ENCODE data around the gene SLC9A5. TPM values are rescaled to one million over a fixed set of nuclear protein-coding genes. Genes with fewer than 3 reads are reported as not detected.

The SLC9A5 gene
- polyA plus RNA-seq, 1 donor: 1.5 TPM

DNA sequence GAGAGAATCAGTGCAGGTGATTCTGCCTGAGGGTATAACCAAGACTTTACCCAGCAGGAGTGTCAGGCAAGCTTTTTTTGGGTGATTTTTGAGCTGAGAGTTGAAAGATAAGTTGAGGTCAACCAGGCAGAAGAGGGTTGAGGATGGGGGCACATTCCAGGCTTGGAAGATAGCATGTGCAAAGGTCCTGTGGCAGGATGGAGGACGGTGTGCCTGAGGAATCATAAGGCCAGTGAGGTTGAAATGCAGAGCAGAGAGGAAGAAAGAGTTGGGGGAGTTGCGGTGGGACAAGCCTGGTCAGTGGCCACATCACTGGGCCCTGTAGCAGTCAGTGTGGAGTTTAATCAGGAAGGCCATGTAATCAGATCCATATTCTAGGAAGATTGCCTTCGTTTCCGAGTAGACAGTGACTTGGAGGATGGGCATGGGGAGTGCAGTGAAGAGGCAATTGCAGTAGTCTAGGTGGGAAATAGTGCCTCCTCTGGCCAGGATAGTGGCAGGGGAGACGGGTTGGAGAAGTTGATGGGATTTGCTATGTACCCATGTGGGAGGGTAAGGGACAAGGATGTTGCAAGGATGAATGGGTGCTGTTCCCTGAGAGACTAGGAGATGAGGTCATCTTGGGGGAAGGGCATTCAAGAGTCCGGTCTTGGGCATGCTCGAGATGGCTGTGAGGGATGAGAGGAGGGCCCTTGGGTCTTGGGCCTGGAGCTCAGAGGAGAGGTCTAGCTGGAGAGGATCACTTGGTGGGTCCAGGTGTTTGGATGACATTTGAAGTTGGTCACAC lies 34.5 kb downstream of the SLC9A5 start:
- no peak for DNase-seq

DNA sequence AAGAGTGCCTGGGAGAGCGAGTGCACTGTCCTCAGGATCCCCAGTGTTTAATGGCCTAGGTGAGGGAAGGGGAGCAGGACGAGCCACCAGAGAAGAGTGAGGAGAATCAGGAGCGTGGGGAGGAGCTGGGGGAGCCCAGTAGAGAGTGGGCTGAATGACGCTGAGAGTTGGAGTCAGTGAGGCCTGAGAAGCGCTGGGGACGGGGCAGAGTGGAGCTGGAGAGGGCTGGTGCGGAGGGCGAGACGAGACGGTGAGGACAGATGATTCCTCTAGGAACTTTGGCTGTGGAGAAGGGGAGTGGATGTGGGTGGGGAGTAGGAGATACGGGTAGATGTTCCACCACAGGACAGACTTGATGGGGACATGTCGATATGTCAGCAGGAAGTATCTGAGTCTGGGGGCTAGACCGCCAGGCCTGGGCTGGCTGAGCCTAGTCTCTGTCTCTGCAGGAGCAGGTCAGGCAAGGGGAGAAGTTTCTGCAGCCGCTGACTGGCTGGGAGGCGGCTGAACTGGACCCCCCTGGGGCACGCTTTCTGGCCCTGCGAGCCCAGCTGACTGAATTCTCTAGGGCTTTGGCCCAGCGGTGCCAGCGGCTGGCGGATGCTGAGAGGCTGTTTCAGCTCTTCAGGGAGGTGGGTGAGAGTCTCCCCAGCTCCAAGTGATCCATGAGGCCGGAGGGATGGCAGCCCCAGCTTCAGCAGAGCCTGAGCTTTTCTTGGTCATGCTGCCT lies 35.2 kb downstream of the SLC9A5 start:
- DNase-seq: no peak

DNA sequence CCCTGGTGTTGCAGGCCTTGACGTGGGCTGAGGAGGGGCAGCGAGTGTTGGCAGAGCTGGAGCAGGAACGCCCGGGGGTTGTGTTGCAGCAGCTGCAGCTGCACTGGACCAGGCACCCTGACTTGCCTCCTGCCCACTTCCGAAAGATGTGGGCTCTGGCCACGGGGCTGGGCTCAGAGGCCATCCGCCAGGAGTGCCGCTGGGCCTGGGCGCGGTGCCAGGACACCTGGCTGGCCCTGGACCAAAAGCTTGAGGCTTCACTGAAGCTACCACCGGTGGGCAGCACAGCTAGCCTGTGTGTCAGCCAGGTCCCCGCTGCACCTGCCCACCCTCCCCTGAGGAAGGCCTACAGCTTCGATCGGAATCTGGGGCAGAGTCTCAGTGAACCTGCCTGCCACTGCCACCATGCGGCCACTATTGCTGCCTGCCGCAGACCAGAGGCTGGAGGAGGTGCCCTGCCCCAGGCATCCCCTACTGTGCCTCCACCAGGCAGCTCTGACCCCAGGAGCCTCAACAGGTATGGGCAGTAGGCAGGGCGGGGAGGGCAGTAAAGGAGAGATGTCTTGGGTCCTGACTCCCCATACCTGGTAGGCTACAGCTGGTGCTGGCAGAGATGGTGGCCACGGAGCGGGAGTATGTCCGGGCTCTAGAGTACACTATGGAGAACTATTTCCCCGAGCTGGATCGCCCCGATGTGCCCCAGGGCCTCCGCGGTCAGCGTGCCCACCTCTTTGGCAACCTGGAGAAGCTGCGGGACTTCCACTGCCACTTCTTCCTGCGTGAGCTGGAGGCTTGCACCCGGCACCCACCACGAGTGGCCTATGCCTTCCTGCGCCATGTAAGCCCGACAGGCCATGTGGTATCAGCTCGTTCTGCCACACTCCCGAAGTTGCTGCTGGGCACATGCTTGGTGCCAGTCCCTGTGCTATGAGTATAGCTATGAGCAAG lies 36.2 kb downstream of the SLC9A5 start:
- no peak for DNase-seq

DNA sequence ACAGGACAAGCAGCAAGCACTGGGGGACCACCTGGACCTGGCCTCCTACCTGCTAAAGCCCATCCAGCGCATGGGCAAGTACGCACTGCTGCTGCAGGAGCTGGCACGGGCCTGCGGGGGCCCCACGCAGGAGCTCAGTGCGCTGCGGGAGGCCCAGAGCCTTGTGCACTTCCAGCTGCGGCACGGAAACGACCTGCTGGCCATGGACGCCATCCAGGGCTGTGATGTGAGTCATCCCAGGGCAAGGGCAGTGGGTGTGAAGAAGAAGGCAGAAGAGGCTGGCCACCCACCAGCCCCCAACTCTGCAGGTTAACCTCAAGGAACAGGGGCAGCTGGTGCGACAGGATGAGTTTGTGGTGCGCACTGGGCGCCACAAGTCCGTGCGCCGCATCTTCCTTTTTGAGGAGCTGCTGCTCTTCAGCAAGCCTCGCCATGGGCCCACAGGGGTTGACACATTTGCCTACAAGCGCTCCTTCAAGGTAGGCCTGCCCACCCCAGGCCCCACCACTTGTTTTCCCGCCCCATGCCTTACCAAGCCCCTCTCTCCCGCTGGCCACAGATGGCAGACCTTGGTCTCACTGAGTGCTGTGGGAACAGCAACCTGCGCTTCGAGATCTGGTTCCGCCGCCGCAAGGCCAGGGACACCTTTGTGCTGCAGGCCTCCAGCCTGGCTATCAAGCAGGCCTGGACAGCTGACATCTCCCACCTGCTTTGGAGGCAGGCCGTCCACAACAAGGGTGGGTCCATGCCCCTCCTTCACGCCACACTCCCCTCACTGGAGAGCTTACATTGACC lies 37.9 kb downstream of the SLC9A5 start:
- no peak for DNase-seq

DNA sequence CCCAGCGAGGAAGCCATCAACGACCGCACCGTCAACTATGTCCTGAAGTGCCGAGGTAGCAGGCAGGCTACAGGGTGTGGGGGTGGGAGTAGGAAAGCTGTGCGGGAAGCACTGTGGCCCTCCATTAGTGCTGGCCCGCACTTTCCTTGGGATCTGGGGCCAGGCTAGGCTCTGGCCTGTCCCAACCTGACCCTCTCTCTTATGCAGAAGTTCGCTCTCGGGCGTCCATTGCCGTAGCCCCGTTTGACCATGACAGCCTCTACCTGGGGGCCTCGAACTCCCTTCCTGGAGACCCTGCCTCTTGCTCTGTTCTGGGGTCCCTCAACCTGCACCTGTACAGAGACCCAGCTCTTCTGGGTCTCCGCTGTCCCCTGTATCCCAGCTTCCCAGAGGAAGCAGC lies 39.2 kb downstream of the SLC9A5 start:
- no peak for DNase-seq

DNA sequence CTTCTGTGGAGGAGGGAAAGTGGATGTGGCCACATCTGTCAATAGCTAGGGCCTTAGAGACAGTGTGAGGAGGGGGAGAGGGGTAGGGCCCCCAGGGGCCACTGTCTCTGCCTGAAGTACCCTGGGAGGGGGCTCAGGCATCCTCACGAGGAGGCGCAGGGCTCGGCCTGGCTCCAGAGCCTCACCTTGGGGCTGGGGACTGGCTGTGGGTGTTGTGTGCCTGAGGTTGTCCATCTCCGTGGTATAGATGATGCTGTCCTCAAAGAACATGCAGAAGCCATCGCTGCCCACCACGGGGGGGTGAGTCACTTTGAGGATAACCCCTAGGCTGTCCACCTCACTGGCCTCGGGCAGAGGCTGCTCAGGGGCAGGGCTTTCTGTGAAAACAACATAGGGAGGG lies 42.7 kb downstream of the SLC9A5 start:
- no peak for DNase-seq

DNA sequence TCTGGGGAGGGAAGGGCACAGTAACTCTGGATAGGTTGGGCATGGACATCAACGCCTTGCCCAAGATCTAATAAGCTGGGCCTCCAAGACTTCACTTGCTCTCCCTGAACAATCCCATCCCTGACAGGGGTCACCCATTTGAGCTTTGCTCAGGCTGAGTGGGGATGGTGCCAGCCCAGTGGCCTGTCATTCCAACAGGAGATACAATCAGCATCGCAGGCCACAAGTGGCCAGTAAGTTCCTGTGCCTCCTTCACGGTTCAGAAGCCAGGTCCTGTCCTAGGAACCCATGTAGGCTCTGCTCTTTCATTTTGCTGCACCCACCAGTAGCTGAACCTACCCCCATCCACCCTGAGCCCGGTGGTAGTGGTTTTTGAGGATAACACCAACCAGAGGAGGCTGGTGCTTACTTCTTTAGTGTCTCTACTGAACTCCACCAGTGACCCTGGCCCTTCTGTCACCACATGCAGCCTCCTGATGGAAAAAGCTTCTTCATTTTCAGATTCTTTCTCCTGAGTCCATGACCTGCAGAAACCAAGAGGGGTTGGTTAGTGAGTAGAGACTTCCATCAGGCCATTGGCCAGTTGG lies 45.5 kb downstream of the SLC9A5 start:
- DNase-seq: no peak

DNA sequence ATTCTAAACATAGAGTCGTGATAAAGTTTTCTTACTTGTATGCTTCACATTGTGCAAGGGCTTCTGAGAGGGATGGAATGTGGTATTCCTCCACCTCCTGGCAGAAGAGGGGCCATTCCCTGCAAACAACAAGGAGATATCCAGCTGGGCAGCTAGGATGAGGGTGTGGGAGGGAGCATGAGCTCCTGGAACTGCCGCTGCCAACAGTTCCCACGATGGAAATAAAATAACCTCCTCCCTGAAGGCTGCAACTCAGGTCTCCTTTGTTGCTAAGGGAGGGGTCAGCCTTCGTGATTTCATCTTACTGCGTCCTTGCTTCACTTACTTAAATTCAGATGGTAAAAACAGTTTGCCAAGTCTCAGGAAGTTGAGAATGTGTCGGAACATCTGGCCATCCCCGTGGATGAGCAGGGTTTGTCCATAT lies 46.2 kb downstream of the SLC9A5 start:
- no peak for DNase-seq

DNA sequence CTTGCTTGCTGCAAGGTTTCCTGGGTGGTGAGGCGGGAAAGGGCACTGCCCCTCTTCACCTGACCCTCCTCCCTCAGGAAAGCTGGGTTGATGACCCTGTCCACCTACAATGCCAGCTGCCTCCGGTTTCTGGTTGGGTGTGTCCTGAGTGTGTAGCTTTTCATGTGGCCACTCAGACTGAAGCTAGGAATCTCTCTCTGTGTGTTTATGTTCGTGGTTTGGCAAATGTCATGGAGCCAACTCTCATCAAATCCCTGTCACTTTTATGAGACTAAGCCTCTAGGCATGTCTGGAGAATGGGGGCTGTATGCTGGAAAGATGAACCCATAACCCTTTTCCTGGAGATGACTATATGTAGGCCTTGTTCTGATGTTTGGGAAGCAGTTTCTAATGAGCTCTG lies 47.6 kb downstream of the SLC9A5 start:
- no peak for DNase-seq

DNA sequence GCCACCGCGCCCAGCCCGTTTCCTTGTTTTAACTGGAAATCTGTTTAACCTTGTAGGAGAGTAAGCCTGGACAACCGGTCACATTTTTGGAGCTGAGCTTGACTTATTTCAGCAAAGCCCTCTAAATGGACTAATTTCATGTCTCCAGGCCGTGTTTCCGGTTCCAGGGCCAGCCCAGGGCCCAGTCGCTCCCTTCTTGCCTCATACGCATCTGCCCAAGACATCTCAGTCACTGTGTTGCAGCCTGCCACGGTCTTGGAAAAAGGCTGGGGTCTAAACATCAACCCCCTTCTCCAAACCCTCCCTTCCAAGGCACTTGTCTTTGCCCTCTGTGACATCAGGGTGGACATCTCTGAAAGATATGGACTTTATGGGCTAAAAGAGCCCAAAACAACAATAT lies 49.5 kb downstream of the SLC9A5 start:
- no peak for DNase-seq

DNA sequence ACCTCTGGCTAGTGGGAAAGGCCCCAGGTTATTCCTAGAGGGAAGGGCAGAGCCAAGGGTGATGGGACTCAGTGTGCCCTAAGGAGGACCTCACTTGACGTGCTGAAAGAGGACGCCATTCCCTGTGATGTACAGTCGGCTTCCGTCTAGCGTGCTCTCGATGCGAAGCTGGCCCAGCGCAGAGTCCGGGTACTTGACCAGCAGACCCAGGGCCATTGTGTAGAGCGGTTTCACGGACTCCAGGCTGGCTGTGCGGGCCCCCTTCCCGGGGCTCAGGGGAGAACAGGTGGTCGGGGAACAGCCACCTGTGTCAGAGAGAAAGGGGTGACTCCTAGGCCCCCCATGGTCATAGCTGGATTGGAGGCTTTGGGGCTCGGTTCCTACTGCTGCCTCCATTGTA lies 50.5 kb downstream of the SLC9A5 start:
- no peak for DNase-seq

DNA sequence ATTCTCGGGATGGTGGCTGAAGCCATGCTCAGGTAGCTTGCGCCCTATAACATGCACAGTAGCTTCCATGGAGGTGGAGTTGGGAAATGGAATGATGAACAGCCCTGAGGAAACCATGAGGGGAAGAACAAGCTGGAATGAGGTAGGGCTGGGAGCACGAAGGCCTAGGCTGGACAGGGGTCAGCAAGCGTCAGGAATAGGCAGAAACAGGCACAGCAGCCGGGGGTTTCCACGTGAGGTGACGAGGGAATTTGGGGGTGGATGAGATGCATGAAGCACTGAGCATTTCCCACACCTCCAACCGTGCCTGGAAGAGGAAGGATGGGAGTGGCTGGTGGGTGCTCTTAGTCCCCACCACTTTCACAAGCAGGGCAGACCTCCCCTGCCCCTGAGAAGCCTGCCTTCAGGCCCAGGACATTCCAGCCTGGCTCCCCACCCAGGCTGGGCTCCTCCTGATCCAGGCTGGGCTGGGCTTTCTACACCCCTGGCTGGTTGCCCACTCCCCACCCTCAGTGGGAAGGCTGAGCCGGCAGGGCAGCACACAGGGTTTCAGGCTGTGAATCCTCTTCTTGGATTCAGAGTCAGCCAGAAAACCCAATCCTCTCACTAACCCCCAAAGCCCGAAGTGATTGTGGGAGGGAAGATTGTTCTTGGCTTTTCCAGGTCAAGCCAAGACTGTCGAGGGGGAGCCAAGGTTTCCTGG lies 52.5 kb downstream of the SLC9A5 start:
- DNase-seq: peak; percentile 65

DNA sequence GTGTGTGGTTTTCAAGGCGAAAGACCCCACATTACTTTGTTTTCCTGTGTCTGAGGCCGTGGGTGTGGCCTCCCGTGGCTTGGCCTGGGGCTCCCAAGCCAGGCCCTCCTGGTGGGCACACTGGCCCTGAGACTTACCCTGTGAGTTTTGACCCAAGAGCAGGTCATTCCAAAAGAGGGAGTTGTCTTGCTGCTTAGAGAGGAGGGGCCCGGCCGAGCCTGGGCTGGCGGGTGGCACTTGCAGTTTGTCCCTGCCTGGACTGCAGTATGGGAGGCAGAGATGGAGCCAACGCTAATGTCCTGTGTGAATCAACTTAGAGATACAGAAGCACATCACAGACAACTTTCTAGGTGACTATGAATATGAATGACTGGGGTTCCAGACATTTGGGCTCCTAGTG lies 53.3 kb downstream of the SLC9A5 start:
- no peak for DNase-seq

DNA sequence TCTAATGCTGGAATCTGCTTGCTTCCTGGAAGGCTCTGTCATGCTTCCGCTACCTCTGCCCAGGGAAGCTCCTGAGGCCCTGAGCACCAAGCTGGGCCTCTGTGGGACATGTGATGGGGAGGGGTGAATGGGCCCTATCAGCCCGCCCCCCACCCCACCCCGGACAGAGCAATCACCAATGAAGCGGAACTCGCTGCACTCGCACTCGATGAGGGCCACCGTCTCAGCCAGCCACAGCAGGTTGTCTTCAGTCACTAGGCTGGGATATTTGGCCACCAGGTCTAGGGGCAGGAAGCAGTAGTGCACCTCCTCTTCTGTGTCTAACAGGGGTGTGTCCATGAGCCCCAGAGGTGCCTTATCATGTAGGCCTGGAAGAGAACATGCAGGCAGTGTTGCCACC lies 54.2 kb downstream of the SLC9A5 start:
- no peak for DNase-seq

DNA sequence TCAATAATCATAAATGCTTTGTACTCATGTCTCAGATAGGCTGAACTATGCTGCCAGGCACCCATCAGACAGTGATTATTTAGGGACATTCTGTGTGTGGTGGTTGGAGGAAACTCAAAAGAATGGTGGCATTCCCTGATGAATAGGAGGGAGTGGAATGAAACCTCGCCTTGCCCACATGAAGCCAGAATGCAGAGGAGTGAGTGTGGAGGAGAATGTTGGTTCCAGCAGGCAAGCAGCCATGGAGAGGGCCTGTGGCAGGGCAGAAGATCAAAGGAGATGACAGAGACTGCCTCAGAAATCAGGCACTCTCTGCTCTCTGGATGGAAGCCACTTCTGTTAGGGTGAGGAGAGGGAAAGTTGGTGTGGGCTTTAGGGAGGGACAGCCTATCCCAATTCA lies 55.2 kb downstream of the SLC9A5 start:
- no peak for DNase-seq

DNA sequence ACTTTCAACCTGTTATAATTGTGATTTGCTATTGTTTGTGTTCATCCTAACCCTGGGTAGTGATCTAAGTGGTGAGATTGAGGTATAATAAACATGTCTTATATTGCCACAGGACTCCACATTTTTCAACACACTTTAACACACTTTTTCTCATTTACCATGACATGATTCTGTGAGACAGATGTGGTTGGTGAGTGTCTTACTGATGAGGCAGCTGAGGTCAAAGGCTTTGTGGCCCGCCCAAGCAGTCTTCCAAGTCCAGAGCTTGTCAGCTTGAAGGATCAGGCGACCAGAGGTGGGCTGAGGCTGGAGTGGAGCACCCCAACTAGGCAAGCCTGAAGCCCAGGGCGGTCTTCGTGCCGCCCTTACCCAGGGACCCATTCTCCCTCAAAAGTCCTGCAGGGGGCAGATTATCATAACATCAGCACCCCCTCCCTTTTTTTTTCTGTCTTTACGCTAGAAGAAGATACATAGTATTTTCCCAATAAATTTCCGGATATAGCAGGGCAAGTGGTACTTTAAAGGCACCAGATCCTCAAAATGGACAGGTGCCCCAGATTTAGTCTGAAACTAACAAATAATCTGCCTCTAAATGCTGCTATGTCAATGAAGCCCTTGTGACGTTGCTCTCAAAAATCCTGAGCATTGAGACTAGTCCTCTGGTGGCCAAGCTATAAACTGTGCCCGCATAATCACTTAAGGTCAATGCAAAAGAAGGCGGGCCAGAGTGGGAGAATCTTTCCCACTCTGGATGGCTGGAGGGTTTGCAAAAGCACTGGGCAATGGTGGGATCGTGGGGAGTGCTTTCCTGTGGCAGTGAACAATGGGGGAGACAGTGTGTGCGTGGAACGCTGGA lies 56.7 kb downstream of the SLC9A5 start:
- DNase-seq: no peak

DNA sequence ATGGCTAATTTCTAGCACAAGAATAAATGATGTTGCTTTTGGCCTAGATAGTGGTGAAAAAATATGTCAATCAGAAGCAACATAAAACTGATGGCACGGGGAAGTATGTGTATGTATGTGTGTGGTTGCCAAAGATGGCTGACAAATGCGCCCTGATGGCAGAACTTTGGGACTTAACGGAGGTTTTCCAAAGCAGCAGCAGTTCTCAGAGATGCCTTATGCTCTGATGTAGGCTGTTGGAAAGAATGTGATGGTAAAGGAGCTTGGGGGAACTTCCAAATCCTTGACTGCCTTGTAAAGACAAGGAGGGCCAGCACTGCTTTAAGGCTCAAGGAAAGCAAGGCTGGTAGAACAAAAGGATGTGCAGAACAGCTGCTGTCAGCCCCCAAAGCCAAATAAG lies 61.8 kb downstream of the SLC9A5 start:
- no peak for DNase-seq

DNA sequence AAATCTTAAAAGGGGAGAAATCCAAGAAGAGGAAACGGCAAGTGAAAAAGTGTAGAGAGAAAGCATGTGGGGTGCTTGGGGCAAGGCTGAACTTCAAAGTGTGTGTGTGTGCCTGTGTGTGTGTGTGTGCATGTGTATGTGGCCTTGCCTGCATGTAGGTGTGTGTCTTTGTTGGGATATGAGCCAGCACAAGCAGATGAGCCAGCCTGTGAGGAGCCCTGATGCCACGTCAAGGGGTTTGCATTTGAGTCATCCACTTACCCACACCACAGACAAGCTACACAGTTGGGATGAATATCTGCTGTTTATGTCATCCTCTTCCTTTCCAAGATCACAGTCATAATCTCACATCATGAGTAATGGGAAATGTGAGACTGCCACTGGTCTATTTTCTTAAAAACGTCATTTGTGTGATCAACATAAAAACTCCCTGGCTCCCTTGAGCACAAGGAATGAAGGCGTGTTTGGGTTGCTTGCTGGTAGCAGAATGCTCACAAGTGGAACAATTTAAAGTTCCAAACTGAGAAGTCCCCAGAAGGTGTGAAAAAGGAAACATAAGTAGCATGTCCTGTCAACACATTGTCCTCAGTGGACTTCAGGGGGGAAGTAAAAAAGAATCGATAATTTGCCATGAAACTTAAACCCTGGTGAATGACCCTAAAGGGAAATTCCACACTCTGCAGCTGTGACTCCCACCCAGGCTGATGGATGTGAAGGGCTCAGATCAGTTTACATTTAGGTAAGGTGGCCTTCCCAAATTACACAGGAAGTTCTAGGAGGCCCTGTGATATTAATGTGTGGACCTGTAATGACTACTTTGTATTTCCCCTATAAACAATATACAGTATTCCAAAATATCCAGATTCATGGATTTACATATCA lies 63.1 kb downstream of the SLC9A5 start:
- DNase-seq: no peak

DNA sequence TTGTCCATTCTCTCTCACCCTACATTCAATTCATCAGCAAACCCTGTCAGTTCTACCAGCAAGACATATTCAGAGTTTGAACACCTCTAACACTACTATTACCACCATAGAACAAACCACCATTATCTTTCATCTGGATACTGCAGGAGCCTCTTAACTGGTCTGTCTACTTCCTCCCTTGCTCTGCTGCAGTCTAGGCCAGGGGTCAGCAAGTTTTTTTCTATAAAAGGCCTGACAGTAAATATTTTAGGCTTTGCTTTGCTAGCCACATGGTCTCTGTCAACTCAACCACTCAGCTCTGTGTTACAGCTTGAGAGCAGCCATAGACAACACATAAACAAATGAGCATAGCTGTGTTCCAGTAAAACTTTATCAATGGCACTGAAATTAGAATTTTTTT lies 63.9 kb downstream of the SLC9A5 start:
- no peak for DNase-seq
